CD4-positive, alpha-beta T cell (primary cell): ENCODE results near the gene ZBTB7C. TPM values are rescaled to one million over a fixed set of nuclear protein-coding genes. Genes with fewer than 3 reads are reported as not detected.

Experiments used
- ATAC-seq: fragments of 200-7000 bp; cut with Tn5 transposase; one replicate; pipeline ENCODE4 v1.10.0; 2022; ENCODE audit warnings: mild to moderate bottlenecking; ENCODE audit not compliant: poor library complexity
- CTCF ChIA-PET: fragments of 350-600 bp; sonication (Branson Sonifier 250); formaldehyde crosslinking; loops from one replicate; lab custom pipeline; 2021; ENCODE audit warnings: antibody characterized with exemption, inconsistent platforms; lab: Charles Lee
- POLR2A ChIA-PET: fragments of 350-600 bp; sonication (Branson Sonifier 250); formaldehyde crosslinking; loops from one replicate; lab custom pipeline; 2021; ENCODE audit warnings: antibody characterized with exemption, inconsistent platforms; lab: Charles Lee
- DNase-seq, 14 experiments: peaks; one replicate each; pipeline ENCODE4 v3.0.0-alpha.2; 2013 to 2020; ENCODE audit warnings: mixed read lengths in 2 of 14
- H3K27ac ChIP-seq, 2 donors: one replicate each; pipeline versions ENCODE4 v1.5.1 to v1.7.0; 2013; ENCODE audit warnings: low read length in 2 of 2, low read depth in 1 of 2, mild to moderate bottlenecking in 1 of 2
- H3K27me3 ChIP-seq, 2 experiments: 1 replicate in 1 of 2; 2 replicates in 1 of 2; pipeline versions ENCODE4 v1.6.1 to v1.7.0; 2013; ENCODE audit warnings: low read length in 2 of 2, control low read depth in 1 of 2, mild to moderate bottlenecking in 1 of 2, moderate library complexity in 1 of 2; ENCODE audit not compliant: insufficient read depth in 2 of 2, control insufficient read depth in 1 of 2
- H3K36me3 ChIP-seq: one replicate; pipeline ENCODE4 v1.6.1; 2013; ENCODE audit warnings: low read length, control low read depth; ENCODE audit not compliant: insufficient read depth
- H3K4me1 ChIP-seq: one replicate; pipeline ENCODE4 v1.6.1; 2013; ENCODE audit warnings: low read length, control low read depth; ENCODE audit not compliant: insufficient read depth
- H3K4me3 ChIP-seq: one replicate; pipeline ENCODE4 v1.5.1; 2013; ENCODE audit warnings: mild to moderate bottlenecking, low read length, moderate library complexity
- H3K9me3 ChIP-seq, 2 experiments: 1 replicate in 1 of 2; 2 replicates in 1 of 2; pipeline versions ENCODE4 v1.6.1 to v1.7.0; 2013; ENCODE audit warnings: low read length in 2 of 2, mild to moderate bottlenecking in 2 of 2, control low read depth in 1 of 2, moderate library complexity in 1 of 2; ENCODE audit not compliant: control insufficient read depth in 1 of 2, insufficient read depth in 1 of 2
- H3K27ac Mint-ChIP-seq: one replicate; pipeline ENCODE4 v1.8.0; 2020; ENCODE audit warnings: mixed read lengths
- H3K27me3 Mint-ChIP-seq: one replicate; pipeline ENCODE4 v1.8.0; 2021; ENCODE audit warnings: mixed read lengths
- H3K36me3 Mint-ChIP-seq: one replicate; pipeline ENCODE4 v1.8.0; 2021; ENCODE audit warnings: low read depth, mixed read lengths
- H3K4me1 Mint-ChIP-seq: one replicate; pipeline ENCODE4 v1.8.0; 2021; ENCODE audit warnings: low read depth, mixed read lengths
- H3K4me3 Mint-ChIP-seq: one replicate; pipeline ENCODE4 v1.8.0; 2020; ENCODE audit warnings: mild to moderate bottlenecking, mixed read lengths
- H3K9me3 Mint-ChIP-seq: one replicate; pipeline ENCODE4 v1.8.0; 2020; ENCODE audit warnings: mixed read lengths
- CTCF ChIP-seq: fragments of 200-600 bp; IDR thresholded peaks from one replicate; pipeline ENCODE4 v1.8.0; 2022; ENCODE audit warnings: antibody characterized with exemption, mild to moderate bottlenecking
- intact Hi-C, 2 experiments: fragments of 100-400 bp; cut with DNase I in 1 of 2; cut with micrococcal nuclease in 1 of 2; formaldehyde crosslinking; loops; one replicate each; pipeline versions ENCODE4 v1.15.1 to v1.9.0; 2023 to 2025; cut with DNase I, micrococcal nuclease
- total RNA-seq, 174 experiments: library from RNA in 2 of 174; stranded (reverse) in 2 of 174; gene quantifications; one replicate each; pipeline ENCODE4 v1.2.3 and lab custom pipeline; 2021 to 2026

The ZBTB7C gene
- total RNA-seq, 2 experiments from 2014 or later: not detected

DNA sequence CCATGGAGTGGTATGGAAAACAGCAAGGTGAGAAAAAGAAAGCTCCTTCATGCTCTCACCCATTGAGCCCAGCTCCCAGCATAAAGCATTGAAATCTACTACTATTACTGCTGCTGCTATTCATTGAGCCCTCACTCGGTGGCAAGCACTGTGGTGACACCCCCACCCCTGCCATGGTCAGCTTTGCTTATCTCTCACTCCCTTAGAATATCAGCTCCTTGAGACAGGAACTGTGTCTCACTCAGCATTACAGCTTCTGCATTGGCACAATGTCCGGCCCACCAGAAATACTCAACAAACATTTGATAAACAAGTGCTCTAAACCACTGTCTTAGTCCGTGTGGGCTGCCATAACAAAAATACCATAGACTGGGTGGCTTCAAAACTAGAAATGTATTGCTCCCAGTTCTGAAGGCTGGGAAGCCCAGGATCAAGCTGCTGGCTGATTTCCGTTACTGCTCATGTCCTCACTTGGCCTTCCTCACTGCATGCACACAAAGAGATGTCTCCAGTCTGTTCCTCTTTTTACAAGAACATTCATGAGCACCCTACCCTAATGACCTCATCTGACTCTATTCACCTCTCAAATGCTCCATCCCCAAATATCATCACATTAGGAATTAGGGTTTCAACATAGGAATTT, 116.3 kb downstream of the ZBTB7C start:
- Mint-ChIP-seq H3K36me3 (no peaks in the 10 kb centered on the region), H3K4me3 (no peak overlapping the region), H3K27me3 (no peaks in the 10 kb centered on the region), H3K9me3 (no peaks in the 10 kb centered on the region), H3K27ac (no peak overlapping the region), H3K4me1 (no peaks in the 10 kb centered on the region)
- Histone ChIP-seq H3K4me1 (no peaks in the 10 kb centered on the region), H3K9me3 (peaks cover 0 to 5% of the 10 kb centered on the region in 2 experiments), H3K27ac (no peak overlapping the region), H3K4me3 (no peak overlapping the region), H3K36me3 (no peaks in the 10 kb centered on the region), H3K27me3 (no peaks in the 10 kb centered on the region)
- DNase-seq (no peak), ATAC-seq (no peak)
- ChIA-PET CTCF (no interaction called here), POLR2A (interaction anchor here (0.9 kb wide), 1 partner anchor 12 kb away, joined by 3 read pairs; no protein-coding TSS in a partner anchor)
- intact Hi-C loops: no loop called here
- TF ChIP-seq CTCF: no peak

DNA sequence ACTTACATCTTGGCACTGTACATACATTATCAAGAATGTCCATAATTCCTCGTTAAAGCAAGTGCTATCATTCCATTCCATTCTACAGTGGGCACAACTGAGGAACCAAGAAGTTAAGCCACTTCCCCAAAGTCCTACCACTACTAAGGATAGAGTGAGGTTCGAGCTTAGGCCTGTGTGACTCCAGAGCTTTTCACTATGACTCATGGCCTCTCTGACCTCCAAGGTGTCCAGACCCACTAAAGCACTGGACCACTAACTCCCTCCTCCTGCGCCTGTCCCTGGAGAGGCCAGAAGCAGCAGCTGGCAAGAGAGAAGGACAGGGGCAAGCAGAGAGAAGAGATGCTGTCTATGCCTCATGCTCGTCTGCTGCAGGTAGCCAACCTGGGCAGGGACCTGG, 117.0 kb downstream of the ZBTB7C start:
- intact Hi-C loops: no loop called here
- H3K27ac ChIP-seq: no peak overlapping the region
- Mint-ChIP-seq H3K27ac (no peak overlapping the region), H3K4me3 (no peak overlapping the region), H3K36me3 (no peaks in the 10 kb centered on the region), H3K27me3 (no peaks in the 10 kb centered on the region), H3K9me3 (no peaks in the 10 kb centered on the region), H3K4me1 (no peaks in the 10 kb centered on the region)
- H3K4me3 ChIP-seq: no peak overlapping the region
- H3K4me1 ChIP-seq: no peaks in the 10 kb centered on the region
- no peaks in the 10 kb centered on the region for H3K27me3 ChIP-seq
- POLR2A ChIA-PET: interaction anchor here (0.9 kb wide), 1 partner anchor 13 kb away, joined by 3 read pairs; no protein-coding TSS in a partner anchor
- H3K36me3 ChIP-seq: no peaks in the 10 kb centered on the region
- no peak for ATAC-seq
- no peak for DNase-seq
- no peak for TF ChIP-seq CTCF
- CTCF ChIA-PET: no interaction called here
- H3K9me3 ChIP-seq: peaks cover 0 to 5% of the 10 kb centered on the region in 2 experiments

- ATAC-seq (no peak), DNase-seq (no peak)
- Mint-ChIP-seq H3K9me3 (no peaks in the 10 kb centered on the region), H3K4me1 (no peaks in the 10 kb centered on the region), H3K4me3 (no peak overlapping the region), H3K27me3 (no peaks in the 10 kb centered on the region), H3K36me3 (no peaks in the 10 kb centered on the region), H3K27ac (no peak overlapping the region)
- H3K4me1 ChIP-seq: no peaks in the 10 kb centered on the region
- H3K27me3 ChIP-seq: no peaks in the 10 kb centered on the region
- no peak overlapping the region for H3K27ac ChIP-seq
- TF ChIP-seq CTCF: no peak
- intact Hi-C loops: no loop called here
- H3K36me3 ChIP-seq: no peaks in the 10 kb centered on the region
- ChIA-PET POLR2A (no interaction called here), CTCF (no interaction called here)
- no peak overlapping the region for H3K4me3 ChIP-seq
- H3K9me3 ChIP-seq: peaks cover 0 to 5% of the 10 kb centered on the region in 2 experiments
These were observed 118.8 kb downstream of the ZBTB7C start for GRCh38 chr18:48290162-48290926.
